ENCODE results near the gene FREM1.
"Not testable (repeated sequence)": the region's sequence is repeated elsewhere in the genome, so short reads cannot be mapped to it uniquely, and the experiment has no call there.

Gene FREM1, protein sequence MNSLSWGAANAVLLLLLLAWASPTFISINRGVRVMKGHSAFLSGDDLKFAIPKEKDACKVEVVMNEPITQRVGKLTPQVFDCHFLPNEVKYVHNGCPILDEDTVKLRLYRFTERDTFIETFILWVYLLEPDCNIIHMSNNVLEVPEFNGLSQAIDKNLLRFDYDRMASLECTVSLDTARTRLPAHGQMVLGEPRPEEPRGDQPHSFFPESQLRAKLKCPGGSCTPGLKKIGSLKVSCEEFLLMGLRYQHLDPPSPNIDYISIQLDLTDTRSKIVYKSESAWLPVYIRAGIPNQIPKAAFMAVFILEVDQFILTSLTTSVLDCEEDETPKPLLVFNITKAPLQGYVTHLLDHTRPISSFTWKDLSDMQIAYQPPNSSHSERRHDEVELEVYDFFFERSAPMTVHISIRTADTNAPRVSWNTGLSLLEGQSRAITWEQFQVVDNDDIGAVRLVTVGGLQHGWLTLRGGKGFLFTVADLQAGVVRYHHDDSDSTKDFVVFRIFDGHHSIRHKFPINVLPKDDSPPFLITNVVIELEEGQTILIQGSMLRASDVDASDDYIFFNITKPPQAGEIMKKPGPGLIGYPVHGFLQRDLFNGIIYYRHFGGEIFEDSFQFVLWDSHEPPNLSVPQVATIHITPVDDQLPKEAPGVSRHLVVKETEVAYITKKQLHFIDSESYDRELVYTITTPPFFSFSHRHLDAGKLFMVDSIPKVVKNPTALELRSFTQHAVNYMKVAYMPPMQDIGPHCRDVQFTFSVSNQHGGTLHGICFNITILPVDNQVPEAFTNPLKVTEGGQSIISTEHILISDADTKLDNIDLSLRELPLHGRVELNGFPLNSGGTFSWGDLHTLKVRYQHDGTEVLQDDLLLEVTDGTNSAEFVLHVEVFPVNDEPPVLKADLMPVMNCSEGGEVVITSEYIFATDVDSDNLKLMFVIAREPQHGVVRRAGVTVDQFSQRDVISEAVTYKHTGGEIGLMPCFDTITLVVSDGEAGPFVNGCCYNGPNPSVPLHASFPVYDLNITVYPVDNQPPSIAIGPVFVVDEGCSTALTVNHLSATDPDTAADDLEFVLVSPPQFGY (N-terminal part only)

DNA sequence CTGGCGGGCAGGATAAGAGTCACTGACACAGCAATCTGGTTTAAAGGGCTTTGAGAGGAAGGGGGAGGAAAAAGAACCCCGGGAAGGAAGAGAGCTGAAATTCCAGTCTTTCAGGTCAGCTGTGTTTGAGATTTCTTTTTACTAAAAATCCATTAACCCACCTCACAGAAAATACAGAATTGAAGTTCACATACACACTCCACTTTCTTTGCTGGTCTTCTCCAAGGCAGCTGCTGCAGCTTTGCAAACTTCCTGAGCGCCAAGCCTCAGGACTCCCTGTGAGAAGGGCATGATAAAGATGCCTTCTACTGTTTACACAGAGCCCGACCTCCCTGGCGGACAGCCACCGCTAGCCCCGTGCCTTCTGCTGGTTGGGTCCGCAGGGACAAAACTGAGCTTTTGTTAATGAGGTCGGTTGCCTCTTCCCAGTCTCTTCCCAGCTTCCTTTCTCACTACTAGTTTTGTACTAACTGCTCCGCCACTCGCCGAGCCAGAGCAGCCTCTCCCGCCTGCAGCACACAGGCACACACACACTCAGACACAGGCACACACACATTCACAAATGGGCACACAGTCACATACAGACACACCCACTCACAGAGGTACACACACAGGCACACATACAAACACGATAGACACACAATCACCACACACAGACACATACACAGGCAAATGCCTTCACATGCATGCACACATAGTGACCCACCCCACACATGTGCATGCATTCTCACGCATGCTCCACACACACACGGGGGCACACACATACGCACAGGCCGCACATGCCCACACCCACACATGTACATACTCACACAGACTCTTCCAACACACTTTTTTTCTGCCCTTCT lies at the start of gene FREM1:
TSS of gene FREM1 (minus strand) at position 468 of the 845 bp plus-strand sequence. CDS start 41,451 bp downstream, outside the sequence.
- DNase-seq (ENCODE audit: low read depth in 2 of 2), result no peak

DNA sequence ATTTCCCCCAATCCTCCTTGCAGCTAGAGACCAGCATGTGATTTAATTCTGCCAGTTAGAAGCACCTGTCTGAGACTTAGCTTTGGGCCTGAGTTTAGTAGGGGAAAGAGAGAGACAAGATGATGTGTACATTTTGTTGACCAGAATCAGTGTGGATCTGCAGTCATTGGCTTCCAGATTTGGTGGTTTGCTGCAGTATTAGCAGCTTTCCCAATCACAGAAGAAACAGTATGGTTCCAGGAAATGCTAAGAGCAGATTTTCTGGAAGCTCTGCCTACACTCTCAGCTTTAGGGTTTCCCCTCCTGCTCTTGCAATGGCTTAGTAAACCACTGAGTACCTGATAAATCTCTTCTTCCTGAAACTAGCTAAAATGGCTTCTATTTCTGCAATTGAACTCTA lies 48.8 kb upstream of the FREM1 start:
- DNase-seq (ENCODE audit: low read depth in 2 of 2), result no peak

DNA sequence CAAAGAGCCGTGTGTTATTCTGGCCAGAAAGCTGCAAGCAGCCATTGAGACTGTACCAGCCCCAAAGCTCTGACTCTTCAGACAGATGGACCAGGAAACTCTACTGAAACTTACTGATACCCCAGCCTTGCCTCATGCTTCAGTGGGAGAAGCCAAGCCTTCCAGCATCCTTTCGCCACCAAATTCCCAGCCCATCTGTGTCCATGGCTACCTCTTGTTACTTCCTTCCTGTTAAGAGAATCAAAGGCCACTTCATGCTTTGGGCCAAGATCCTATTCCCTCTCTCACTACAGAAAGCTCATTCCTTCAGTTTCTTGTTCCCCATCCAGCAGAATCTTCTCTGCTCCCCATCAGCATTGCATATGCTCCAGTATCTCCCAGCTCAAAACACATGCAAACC lies 46.9 kb upstream of the FREM1 start:
- DNase-seq (ENCODE audit: low read depth in 2 of 2), result no peak

DNA sequence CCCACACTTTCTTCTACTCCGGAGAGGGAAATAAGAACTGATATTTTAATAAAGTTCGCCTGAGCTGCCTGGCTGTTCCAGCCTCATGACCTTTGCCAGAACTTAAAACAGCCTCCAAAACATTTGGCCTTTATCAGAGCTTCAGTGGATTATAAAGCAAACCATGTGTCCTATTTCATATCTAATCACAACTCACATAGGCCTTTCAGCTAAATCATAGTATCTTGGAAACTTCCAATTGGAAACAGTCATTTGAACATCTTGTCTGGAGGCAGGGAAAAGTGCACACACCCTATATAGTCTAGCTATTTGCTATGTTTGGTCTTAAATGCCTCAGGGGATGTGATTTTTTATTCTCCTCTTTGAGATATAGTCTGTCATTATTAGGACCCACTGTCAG lies 46.0 kb upstream of the FREM1 start:
- DNase-seq (ENCODE audit: low read depth in 2 of 2), result no peak

DNA sequence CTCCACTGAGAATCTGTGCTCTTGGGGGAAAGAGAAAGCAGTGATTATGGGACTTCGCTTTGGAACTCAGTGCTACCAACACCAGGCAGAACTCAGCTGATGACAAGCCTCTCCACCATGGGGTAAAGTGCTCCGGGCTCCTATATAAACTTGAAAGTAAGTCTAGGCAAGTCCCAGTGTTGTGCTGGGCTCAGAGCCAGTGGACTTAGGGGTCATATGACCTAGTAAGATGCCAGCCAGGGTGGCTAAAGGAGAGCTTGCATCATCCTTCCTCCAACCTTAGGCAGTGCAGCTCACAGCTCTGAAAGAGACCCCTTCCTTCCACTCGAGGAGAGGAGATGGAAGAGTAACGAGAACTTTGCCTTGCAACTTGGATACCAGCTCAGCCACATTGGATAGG lies 35.1 kb upstream of the FREM1 start:
- DNase-seq (ENCODE audit: low read depth in 2 of 2), result no peak

DNA sequence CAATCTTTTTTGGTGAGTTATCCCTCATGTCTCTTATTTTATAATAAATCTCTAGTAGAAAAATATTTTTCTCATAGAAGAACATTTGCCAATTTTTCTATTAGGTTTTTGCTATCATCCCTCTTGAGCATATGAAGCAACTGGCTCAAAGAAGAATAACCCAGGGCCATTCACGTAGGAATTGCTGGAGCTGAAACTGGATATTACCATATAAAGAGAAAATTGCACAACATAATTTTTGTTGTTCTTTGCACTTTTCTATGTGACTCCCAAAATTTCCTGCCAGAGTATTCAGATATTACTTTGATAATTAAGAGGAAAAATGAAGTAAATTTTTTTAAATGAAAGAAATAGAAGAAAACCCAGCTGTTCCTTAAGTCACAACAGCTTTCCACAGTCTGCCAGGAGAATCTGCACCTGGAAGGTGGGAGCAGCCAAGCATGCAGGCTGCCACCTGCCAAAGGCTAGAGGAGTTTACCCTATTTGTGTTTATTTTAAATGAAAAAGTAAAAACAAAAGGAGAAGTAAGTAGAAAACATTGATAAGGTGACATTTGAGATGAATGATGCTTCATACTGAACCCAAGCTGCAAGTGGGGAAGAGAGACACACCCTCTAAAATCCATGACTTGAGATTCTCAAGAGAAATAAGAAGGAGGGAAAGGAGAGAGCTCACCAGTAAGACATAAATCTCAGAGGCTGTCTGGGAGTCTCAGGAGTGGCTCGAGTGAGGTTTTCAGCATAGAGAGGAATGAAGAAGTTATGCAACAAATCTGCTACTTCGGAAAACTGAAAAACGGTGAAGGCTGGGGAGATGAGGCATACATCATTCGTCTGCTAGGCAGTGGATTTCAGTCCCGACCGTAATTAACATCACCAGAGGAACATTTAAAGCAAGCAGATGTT lies 31.5 kb upstream of the FREM1 start:
- no peak for DNase-seq (ENCODE audit: low read depth in 2 of 2)

DNA sequence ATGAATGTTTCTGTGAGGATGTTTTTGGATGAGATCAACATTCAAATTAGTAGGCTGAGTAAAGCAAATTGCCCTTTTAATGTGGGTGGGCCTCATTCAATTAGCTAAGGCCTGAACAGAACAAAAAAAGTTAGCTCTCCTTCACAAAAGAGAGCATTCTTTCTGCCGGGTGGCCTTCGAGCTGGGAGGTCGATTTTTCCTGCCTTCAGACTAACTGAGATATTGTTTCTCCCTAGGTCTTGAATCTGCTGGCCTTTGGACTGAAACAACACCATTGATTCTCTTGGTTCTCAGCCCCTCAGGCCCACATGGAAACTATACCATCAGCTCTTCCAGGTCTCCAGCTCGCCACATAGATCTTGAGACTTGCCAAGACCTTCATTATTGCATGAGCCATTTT lies 29.1 kb upstream of the FREM1 start:
- no peak for DNase-seq (ENCODE audit: low read depth in 2 of 2)

DNA sequence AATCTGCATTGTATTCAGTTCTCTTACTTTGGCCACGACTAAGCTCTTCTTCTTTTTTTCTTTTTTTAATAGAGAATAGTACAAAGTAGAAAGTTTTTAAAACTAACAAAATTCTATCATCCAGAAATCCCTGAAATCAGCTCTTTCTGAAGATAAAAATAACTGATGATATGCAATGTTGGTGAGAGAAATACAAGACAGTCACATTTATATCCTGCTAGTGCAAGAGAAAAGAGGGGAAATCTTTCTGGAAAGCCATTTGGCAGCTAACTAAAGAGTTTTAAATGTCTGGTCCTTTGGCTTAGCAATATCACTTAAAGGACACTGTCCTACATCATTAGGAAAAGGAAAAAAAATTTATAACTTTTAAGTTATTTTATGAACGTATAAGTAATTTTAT lies 27.0 kb upstream of the FREM1 start:
- no peak for DNase-seq (ENCODE audit: low read depth in 2 of 2)

DNA sequence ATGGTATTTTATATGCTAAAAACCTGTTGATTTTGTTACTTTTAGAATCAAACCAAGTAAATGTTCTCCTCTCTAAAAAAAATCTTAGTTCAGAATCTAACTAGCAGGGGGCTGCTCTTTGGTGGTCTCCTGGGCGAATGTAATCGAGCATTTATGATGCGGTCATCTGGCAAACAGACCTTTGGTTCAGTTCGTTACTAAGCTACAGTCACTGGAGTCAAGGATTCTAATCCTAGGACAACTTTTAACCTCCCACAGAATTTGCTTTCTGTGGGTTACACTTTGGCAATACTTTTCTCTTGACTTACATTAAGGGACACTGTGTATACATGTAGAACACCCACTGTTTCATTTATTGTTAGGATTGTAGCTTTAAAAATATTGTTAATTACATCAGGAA lies 26.3 kb upstream of the FREM1 start:
- DNase-seq (ENCODE audit: low read depth in 2 of 2), result no peak

DNA sequence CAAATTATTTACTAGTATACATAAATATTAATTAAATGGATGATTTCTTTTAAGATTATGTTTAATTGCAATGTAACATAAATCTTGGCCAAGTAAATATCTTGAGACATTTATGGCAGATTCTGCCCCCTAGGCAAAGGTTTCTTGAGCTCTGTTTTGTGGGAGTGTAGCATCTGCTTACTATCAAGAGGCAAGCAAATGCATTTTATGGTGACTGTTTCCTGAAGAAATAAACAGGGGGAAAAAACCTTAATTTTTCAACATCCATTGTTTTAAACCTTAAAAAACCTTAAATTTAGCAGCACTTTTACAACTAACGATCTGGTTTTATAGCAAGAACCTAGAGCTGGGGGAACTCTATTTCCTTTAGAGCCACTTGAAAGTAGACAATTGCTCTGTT lies 25.7 kb upstream of the FREM1 start:
- DNase-seq (ENCODE audit: low read depth in 2 of 2), result no peak

DNA sequence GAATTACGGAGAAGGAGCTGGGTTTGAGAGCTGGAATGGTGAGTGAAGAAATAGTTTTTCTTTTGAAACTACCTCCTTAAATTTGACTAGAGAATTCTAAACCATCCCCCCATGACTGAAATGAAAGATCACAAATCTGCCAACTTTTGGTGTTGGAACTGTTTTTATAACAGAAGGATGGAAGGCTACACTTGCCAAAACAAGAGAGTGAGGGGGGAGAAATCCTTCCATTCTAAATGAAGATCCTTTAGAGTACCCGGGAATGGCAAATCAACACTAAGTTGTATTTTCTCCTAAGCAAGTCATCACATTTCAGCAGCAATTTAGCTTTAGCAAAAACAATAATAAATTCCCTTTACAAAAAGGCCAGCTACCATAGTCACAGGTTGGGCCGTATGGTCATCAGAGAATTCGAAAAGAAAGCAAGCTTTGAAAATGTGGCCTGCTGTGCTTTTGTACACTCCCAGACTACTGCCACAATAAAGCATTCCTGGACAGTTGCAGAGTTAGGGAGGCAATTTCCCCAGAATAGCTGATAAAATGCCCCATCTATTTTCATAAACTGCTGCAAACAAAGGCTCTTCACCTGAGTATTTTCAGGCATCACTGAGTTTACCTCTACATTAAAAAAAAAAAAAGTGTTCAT lies 25.0 kb upstream of the FREM1 start:
- no peak for DNase-seq (ENCODE audit: low read depth in 2 of 2)

DNA sequence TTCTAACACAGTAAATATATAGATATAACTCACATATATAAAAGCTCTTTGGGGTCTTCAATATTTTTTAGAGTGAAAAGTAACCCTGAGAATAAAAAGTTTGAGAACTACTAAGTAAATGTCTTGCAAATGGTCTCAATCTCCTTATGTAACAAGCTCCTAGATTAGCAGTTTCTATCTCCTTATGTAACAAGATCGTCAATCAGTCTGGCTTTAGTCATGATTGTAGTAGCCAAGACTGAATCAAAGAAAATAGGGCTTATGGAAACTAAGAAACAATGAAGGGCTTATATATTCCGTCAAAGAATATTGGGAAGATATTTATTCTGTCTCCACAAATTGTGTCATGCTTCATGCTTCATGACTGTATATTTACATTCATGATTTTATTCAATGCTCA lies 22.4 kb upstream of the FREM1 start:
- no peak for DNase-seq (ENCODE audit: low read depth in 2 of 2)

DNA sequence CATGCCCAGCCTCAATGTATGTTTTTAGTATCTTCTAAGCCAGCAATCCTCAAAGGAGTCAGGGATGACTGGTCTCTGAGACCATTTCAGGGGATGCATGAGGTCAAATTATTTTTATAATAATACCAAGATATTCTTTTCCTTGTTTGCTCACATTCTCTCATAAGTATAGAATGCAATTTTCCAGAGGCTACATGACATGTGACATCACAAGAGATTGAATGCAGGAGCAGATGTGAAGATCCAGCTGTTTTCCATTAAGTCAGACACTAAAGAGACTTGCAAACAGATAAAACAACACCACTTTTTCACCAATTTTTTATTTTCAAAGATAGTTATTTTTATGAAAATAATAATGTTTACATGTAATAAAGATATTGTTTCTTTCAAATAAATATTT lies 22.0 kb upstream of the FREM1 start:
- no peak for DNase-seq (ENCODE audit: low read depth in 2 of 2)

DNA sequence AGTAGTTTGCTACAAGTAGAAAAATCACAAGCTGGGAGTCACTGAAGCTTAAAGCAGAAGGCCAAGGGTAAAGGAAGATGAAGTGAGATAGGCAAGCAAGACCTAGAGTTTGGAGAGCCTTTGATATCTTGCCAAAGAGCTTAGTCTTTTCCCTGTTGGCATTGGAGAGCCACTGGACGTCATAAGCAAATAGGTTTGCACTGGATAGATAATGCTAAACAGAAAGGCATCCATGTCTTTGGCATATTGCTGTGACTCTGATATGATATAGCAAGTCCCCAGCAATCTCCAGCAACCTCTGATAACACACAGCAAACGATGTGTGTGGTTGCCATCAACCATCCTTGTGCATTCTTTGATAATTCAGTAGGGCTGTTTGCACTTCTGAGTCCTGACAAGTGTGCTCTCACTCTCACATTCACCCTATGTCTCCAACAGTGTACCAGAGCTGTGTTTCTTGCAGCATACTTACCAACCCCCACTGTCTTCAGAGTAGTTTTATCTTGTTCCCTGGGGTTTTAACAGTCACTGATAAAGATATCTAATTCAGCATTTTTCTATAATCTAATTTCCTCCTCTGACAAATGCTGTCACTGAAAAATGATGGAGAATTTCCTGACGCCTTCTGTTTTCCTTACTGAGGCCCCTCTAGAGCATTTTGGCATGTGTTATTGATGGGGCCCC lies 16.9 kb upstream of the FREM1 start:
- DNase-seq (ENCODE audit: low read depth in 2 of 2), result no peak

DNA sequence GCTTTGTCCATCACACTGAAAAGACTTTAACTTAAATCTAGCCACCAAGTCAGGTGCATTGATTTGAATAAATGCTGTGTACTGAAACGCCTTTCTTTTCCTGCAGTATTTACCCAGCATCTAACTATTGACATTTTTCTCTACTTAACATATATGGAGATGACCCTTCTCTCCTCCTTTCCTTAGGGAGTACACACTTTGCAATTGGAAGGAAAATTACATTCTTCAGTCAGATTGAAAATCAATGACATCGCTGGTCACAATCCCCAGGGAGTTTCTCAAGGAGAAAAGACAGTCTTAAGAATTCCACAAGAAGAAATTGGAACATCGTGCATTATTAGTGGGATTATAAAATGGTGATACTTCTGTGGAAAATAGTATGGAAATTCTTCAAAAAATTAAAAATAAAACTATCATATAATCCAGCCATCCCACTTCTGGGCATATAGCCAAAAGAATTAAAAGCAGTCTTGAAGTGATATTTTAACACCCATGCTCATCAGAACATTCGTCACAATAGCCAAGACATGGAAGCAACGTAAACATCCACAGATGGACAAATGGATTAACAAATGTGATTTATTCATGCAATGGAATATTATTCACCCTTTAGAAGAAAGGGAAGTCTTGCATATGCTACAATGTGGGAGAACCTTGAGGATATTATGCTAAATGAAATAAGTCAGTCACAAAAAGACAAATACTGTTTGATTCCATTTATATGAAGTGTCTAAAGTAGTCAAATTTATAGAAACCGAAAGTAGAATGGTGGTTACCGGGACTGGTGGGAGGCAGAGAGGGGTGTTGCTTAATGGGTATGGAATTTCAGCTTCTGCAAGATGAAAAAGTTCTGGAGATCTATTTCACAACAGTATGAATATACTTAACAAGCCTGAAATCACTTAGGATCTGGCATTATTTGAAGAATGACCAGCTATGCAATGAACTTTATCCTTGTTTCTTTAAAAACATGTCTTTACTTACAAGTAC lies 14.3 kb upstream of the FREM1 start:
- DNase-seq (ENCODE audit: low read depth in 2 of 2), result no peak

DNA sequence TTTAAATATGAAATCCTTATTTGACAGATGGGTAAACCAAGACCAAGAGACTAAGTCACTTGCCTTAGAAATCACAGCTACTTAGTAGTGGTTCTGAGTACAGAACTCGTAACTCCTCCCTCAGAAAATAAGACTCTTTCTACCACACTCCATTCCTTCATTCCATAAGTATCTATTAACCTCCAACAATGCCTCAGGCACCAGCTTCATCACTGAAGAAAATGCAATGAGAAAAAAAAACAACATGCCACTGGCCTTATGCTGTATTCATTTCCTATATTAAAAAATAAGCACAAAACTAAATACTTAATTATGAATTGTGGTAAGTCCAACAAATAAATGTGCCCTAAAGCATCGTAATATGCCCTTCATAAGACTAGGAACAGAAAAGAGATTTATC lies 13.5 kb upstream of the FREM1 start:
- DNase-seq (ENCODE audit: low read depth in 2 of 2), result no peak

DNA sequence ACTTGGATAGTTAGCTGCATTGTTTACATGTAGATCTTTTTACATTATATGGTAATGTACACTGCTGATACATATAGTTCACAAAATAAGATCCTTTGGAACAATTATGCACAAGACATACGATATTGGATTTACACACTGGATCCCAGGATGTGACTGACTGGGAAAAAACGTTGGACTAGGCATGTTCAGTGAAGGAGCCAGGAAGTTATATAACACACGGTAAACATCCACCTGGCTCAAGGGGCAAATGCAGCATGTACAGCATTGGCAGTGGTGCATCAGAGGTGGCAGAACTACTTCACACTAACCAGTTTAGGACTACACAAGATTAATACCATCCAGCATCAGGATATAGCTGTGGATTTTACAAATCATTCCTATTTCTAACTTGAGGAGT lies 10.6 kb upstream of the FREM1 start:
- DNase-seq (ENCODE audit: low read depth in 2 of 2), result not testable (repeated sequence)

DNA sequence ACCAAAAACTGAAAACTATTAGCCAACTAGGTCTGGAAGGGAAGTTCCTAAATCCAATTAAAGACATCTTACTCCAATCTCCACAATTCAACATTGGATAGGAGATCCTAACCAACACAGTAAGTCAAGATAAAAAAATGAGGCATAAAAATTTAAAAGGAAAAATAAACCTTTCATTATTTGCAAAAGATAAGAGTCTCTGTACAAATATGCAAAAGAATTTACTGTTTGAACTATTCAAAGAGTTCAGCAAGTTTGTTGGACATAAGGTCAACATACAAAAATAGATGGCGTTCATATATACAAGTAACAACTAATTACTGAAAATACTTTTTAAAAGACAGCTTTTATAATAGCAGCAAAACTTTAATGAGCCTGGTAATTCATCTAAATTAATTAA lies 3.1 kb upstream of the FREM1 start:
- DNase-seq (ENCODE audit: low read depth in 2 of 2), result no peak
